HepG2 (cell line): ENCODE data around the gene IL11RA. TPM values are rescaled to one million over a fixed set of nuclear protein-coding genes. Genes with fewer than 3 reads are reported as not detected.

Experiments
- CAMTA2 ChIP-seq: sonication (generic); formaldehyde crosslinking; IDR thresholded peaks from 2 replicates; pipeline ENCODE4 v1.4.0; 2020; ENCODE audit warnings: mild to moderate bottlenecking, missing genetic modification reagents, borderline replicate concordance
- FOXA3 ChIP-seq: IDR thresholded peaks from 2 replicates; pipeline ENCODE4 v1.6.1; 2016; ENCODE audit warnings: missing genetic modification reagents, missing compliant biosample characterization
- GZF1 ChIP-seq: sonication (generic); formaldehyde crosslinking; IDR thresholded peaks from 2 replicates; pipeline ENCODE4 v1.5.1; 2020; ENCODE audit warnings: mild to moderate bottlenecking, missing genetic modification reagents
- HOXD1 ChIP-seq: sonication (generic); formaldehyde crosslinking; IDR thresholded peaks from 2 replicates; pipeline ENCODE4 v1.5.0; 2020; ENCODE audit warnings: missing genetic modification reagents
- KDM6A ChIP-seq: IDR thresholded peaks from 2 replicates; pipeline ENCODE4 v1.6.1; 2016; ENCODE audit warnings: low read depth
- KLF6 ChIP-seq: IDR thresholded peaks from 2 replicates; pipeline ENCODE4 v1.8.0; 2016; ENCODE audit warnings: missing biosample characterization, missing genetic modification reagents
- MEIS2 ChIP-seq: sonication (generic); formaldehyde crosslinking; IDR thresholded peaks from 2 replicates; pipeline ENCODE4 v1.9.0; 2021; ENCODE audit warnings: mild to moderate bottlenecking, missing genetic modification reagents
- MNT ChIP-seq: fragments of 450-650 bp; IDR thresholded peaks from 2 replicates; pipeline ENCODE4 v1.6.1; 2016
- NCOA2 ChIP-seq: sonication (generic); formaldehyde crosslinking; IDR thresholded peaks from 2 replicates; pipeline ENCODE4 v1.8.0; 2022; ENCODE audit warnings: inconsistent platforms
- NFYB ChIP-seq: sonication (generic); formaldehyde crosslinking; IDR thresholded peaks from 2 replicates; pipeline ENCODE4 v1.4.0; 2020; ENCODE audit warnings: missing genetic modification reagents
- NR2C2 ChIP-seq: sonication (generic); formaldehyde crosslinking; IDR thresholded peaks from 2 replicates; pipeline ENCODE4 v1.4.0; 2020; ENCODE audit warnings: missing genetic modification reagents, mild to moderate bottlenecking, moderate library complexity, borderline replicate concordance
- POLR2G ChIP-seq: fragments of 200-400 bp; formaldehyde crosslinking; IDR thresholded peaks from 2 replicates; pipeline ENCODE4 v1.6.1; 2018; ENCODE audit warnings: mild to moderate bottlenecking, low read depth, low read length, moderate library complexity
- RFXAP ChIP-seq: sonication (generic); formaldehyde crosslinking; IDR thresholded peaks from 2 replicates; pipeline ENCODE4 v1.4.0; 2020; ENCODE audit warnings: missing genetic modification reagents, borderline replicate concordance
- SRSF9 ChIP-seq: fragments of 200-400 bp; formaldehyde crosslinking; IDR thresholded peaks from 2 replicates; pipeline ENCODE4 v1.6.1; 2018; ENCODE audit warnings: borderline replicate concordance, mild to moderate bottlenecking, low read depth, low read length; ENCODE audit not compliant: insufficient read depth, poor library complexity, severe bottlenecking
- TARDBP ChIP-seq: sonication (generic); formaldehyde crosslinking; IDR thresholded peaks from 2 replicates; pipeline ENCODE4 v1.8.0; 2022; ENCODE audit warnings: mild to moderate bottlenecking, missing genetic modification reagents
- ZBTB8A ChIP-seq: sonication (generic); formaldehyde crosslinking; IDR thresholded peaks from 2 replicates; pipeline ENCODE4 v1.4.0; 2020; ENCODE audit warnings: mild to moderate bottlenecking, low read depth, missing genetic modification reagents, borderline replicate concordance
- ZC3H4 ChIP-seq: sonication (generic); formaldehyde crosslinking; IDR thresholded peaks from 2 replicates; pipeline ENCODE4 v1.4.0; 2020; ENCODE audit warnings: missing genetic modification reagents, borderline replicate concordance
- ZNF143 ChIP-seq: sonication (generic); formaldehyde crosslinking; IDR thresholded peaks from 2 replicates; pipeline ENCODE4 v1.4.0; 2020; ENCODE audit warnings: missing genetic modification reagents
- ZNF160 ChIP-seq: sonication (generic); formaldehyde crosslinking; IDR thresholded peaks from 2 replicates; pipeline ENCODE4 v1.8.0; 2022; ENCODE audit warnings: mild to moderate bottlenecking, inconsistent platforms, missing genetic modification reagents
- ZNF235 ChIP-seq: sonication (generic); formaldehyde crosslinking; IDR thresholded peaks from 2 replicates; pipeline ENCODE4 v1.8.1; 2023; ENCODE audit warnings: mild to moderate bottlenecking, missing genetic modification reagents, borderline replicate concordance
- ZNF337 ChIP-seq: sonication (generic); formaldehyde crosslinking; IDR thresholded peaks from 2 replicates; pipeline ENCODE4 v1.5.1; 2020; ENCODE audit warnings: missing genetic modification reagents, low read depth, mild to moderate bottlenecking, borderline replicate concordance
- ZNF446 ChIP-seq: sonication (generic); formaldehyde crosslinking; IDR thresholded peaks from 2 replicates; pipeline ENCODE4 v1.5.0; 2020; ENCODE audit warnings: mild to moderate bottlenecking, missing genetic modification reagents
- ZNF547 ChIP-seq: sonication (generic); formaldehyde crosslinking; IDR thresholded peaks from 2 replicates; pipeline ENCODE4 v1.5.1; 2020; ENCODE audit warnings: mild to moderate bottlenecking, missing genetic modification reagents
- ZNF674 ChIP-seq: sonication (generic); formaldehyde crosslinking; IDR thresholded peaks from 2 replicates; pipeline ENCODE4 v1.5.0; 2020; ENCODE audit warnings: low read depth, mild to moderate bottlenecking, missing genetic modification reagents
- ZNF83 ChIP-seq: sonication (generic); formaldehyde crosslinking; IDR thresholded peaks from 2 replicates; pipeline ENCODE4 v1.4.0; 2020; ENCODE audit warnings: missing genetic modification reagents, mild to moderate bottlenecking, borderline replicate concordance
- polyA plus RNA-seq, 8 experiments: library from polyadenylated mRNA; depleted of rRNA in 3 of 8; stranded (reverse) in 7 of 8; unstranded in 1 of 8; fragments of >200 nt; fragmentation: Illumina TruSeq in 4 of 8; extraction: Trizol in 4 of 8; gene quantifications; 2 replicates each; pipeline versions ENCODE4 v1.2.1 to v1.2.3, GENCODE V29; 2011 to 2016; ENCODE audit warnings: low read depth in 4 of 8, missing spikeins in 1 of 8, mixed read lengths in 1 of 8; ENCODE audit not compliant: insufficient read depth in 1 of 8
- total RNA-seq, 5 experiments: library from RNA; depleted of rRNA; stranded (reverse); fragments of >200 nt; fragmentation: Illumina TruSeq; extraction: Trizol; gene quantifications; 2 replicates each; pipeline ENCODE4 v1.2.3, GENCODE V29; 2016; ENCODE audit warnings: low read depth in 1 of 5
- TF ChIP-seq, protein P1 (sequence below): sonication (generic); formaldehyde crosslinking; IDR thresholded peaks from 2 replicates; pipeline ENCODE4 v1.8.0; 2022; ENCODE audit warnings: mild to moderate bottlenecking, missing genetic modification reagents, moderate library complexity

IL11RA gene
- total and polyA plus RNA-seq, 2 of the 13 experiments (the other 11 are each of a cell fraction or from before 2014, with no cell fraction given) = 2.0 to 4.2 TPM

- TF ChIP-seq MNT (peak; percentile 83), CAMTA2 (CRISPR knock-in tag) (no peak), TARDBP (CRISPR knock-in tag) (no peak), GZF1 (CRISPR knock-in tag) (no peak), ZNF674 (no peak), ZC3H4 (CRISPR knock-in tag) (no peak), MEIS2 (CRISPR knock-in tag) (no peak; the same call in 1 of the 2 replicates), ZNF547 (CRISPR knock-in tag) (no peak), SRSF9 (no peak), RFXAP (peak; percentile 10; the same call in 1 of the 2 replicates), ZNF160 (CRISPR knock-in tag) (0 out of 2 replicates have a peak, but pooled peaks have one; percentile 41), KLF6 (CRISPR knock-in tag) (no peak), NCOA2 (CRISPR knock-in tag) (no peak), NFYB (CRISPR knock-in tag) (no peak), NR2C2 (CRISPR knock-in tag) (0 out of 2 replicates have a peak, but pooled peaks have one; percentile 13), ZNF83 (CRISPR knock-in tag) (no peak), ZNF446 (no peak), KDM6A (CRISPR knock-in tag) (no peak), ZNF337 (CRISPR knock-in tag) (no peak), HOXD1 (CRISPR knock-in tag) (no peak), ZNF143 (CRISPR knock-in tag) (no peak), POLR2G (no peak), FOXA3 (CRISPR knock-in tag) (no peak), ZNF235 (CRISPR knock-in tag) (no peak), ZBTB8A (CRISPR knock-in tag) (no peak)
- TF ChIP-seq, protein P1, sequence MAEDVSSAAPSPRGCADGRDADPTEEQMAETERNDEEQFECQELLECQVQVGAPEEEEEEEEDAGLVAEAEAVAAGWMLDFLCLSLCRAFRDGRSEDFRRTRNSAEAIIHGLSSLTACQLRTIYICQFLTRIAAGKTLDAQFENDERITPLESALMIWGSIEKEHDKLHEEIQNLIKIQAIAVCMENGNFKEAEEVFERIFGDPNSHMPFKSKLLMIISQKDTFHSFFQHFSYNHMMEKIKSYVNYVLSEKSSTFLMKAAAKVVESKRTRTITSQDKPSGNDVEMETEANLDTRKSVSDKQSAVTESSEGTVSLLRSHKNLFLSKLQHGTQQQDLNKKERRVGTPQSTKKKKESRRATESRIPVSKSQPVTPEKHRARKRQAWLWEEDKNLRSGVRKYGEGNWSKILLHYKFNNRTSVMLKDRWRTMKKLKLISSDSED (CRISPR knock-in tag) = no peak
These were observed 15.1 kb upstream of the IL11RA start (continued) for GRCh38 chr9:34636791-34637355.
